Measurements from ENCODE around the gene TRA2A.
"Not testable (repeated sequence)": the region's sequence is repeated elsewhere in the genome, so short reads cannot be mapped to it uniquely, and the experiment has no call there.

TRA2A gene

GRCh38 chr7:23513746-23514145, 18.0 kb downstream of the TRA2A start:
- no CpG with 5 or more reads among the region's 6 CpGs for WGBS (ENCODE audit: insufficient coverage, insufficient read length)
- not testable (repeated sequence) for H3K4me1 ChIP-seq (ENCODE audit: control insufficient read depth, insufficient read depth, low read length); H3K4me3 ChIP-seq (ENCODE audit: low read length); DNase-seq (ENCODE audit: low read depth, low spot score); H3K27me3 ChIP-seq (ENCODE audit: control insufficient read depth, insufficient read depth, low read length); H3K9me3 ChIP-seq (ENCODE audit: control insufficient read depth, insufficient read depth, low read length); H3K27ac ChIP-seq (ENCODE audit: low read length)
- peaks cover 32% of the 10 kb centered on the region; the same call in 1 of the 2 replicates for H3K36me3 ChIP-seq (ENCODE audit: control insufficient read depth, insufficient read depth, low read length)

GRCh38 chr7:23494009-23494408, 37.8 kb downstream of the TRA2A start:
- no CpG with 5 or more reads among the region's 9 CpGs for WGBS (ENCODE audit: insufficient coverage, insufficient read length)

GRCh38 chr7:23491502-23491901, 40.3 kb downstream of the TRA2A start:
- H3K4me1 ChIP-seq (ENCODE audit: control insufficient read depth, insufficient read depth, low read length): no peaks in the 10 kb centered on the region
- H3K27ac ChIP-seq (ENCODE audit: low read length): no peak overlapping the region
- no peaks in the 10 kb centered on the region for H3K9me3 ChIP-seq (ENCODE audit: control insufficient read depth, insufficient read depth, low read length)
- no peak overlapping the region for H3K4me3 ChIP-seq (ENCODE audit: low read length)
- WGBS (ENCODE audit: insufficient coverage, insufficient read length): no CpG with 5 or more reads among the region's 3 CpGs
- no peaks in the 10 kb centered on the region for H3K27me3 ChIP-seq (ENCODE audit: control insufficient read depth, insufficient read depth, low read length)
- no peaks in the 10 kb centered on the region for H3K36me3 ChIP-seq (ENCODE audit: control insufficient read depth, insufficient read depth, low read length)
- DNase-seq (ENCODE audit: low read depth, low spot score): no peak

More at GRCh38 chr7:23494009-23494408, 37.8 kb downstream of the TRA2A start:
- Histone ChIP-seq H3K27me3 (ENCODE audit: control insufficient read depth, insufficient read depth, low read length) (no peaks in the 10 kb centered on the region), H3K36me3 (ENCODE audit: control insufficient read depth, insufficient read depth, low read length) (no peaks in the 10 kb centered on the region), H3K9me3 (ENCODE audit: control insufficient read depth, insufficient read depth, low read length) (no peaks in the 10 kb centered on the region), H3K4me3 (ENCODE audit: low read length) (no peak overlapping the region), H3K4me1 (ENCODE audit: control insufficient read depth, insufficient read depth, low read length) (no peaks in the 10 kb centered on the region), H3K27ac (ENCODE audit: low read length) (no peak overlapping the region)
- DNase-seq (ENCODE audit: low read depth, low spot score): no peak

- no peak overlapping the region for H3K4me3 ChIP-seq (ENCODE audit: low read length)
- no peak overlapping the region for H3K27ac ChIP-seq (ENCODE audit: low read length)
- H3K27me3 ChIP-seq (ENCODE audit: control insufficient read depth, insufficient read depth, low read length): no peaks in the 10 kb centered on the region
- no peak for DNase-seq (ENCODE audit: low read depth, low spot score)
- H3K9me3 ChIP-seq (ENCODE audit: control insufficient read depth, insufficient read depth, low read length): no peaks in the 10 kb centered on the region
- no CpG with 5 or more reads among the region's 56 CpGs for WGBS (ENCODE audit: insufficient coverage, insufficient read length)
- H3K4me1 ChIP-seq (ENCODE audit: control insufficient read depth, insufficient read depth, low read length): no peaks in the 10 kb centered on the region
- no peaks in the 10 kb centered on the region for H3K36me3 ChIP-seq (ENCODE audit: control insufficient read depth, insufficient read depth, low read length)
Measured at GRCh38 chr7:23490357-23491135, 41.2 kb downstream of the TRA2A start.

- not testable (repeated sequence) for H3K27me3 ChIP-seq (ENCODE audit: control insufficient read depth, insufficient read depth, low read length); H3K9me3 ChIP-seq (ENCODE audit: control insufficient read depth, insufficient read depth, low read length); H3K27ac ChIP-seq (ENCODE audit: low read length); H3K4me3 ChIP-seq (ENCODE audit: low read length); H3K36me3 ChIP-seq (ENCODE audit: control insufficient read depth, insufficient read depth, low read length); H3K4me1 ChIP-seq (ENCODE audit: control insufficient read depth, insufficient read depth, low read length); DNase-seq (ENCODE audit: low read depth, low spot score)
- WGBS (ENCODE audit: insufficient coverage, insufficient read length): 100% methylated on average over 9 of the region's 13 CpGs
Measured at GRCh38 chr7:23488714-23489113, 43.1 kb downstream of the TRA2A start.

GRCh38 chr7:23487670-23488069, 44.1 kb downstream of the TRA2A start:
- no peak for DNase-seq (ENCODE audit: low read depth, low spot score)
- Histone ChIP-seq H3K27ac (ENCODE audit: low read length) (no peak overlapping the region), H3K36me3 (ENCODE audit: control insufficient read depth, insufficient read depth, low read length) (no peaks in the 10 kb centered on the region), H3K4me3 (ENCODE audit: low read length) (no peak overlapping the region), H3K4me1 (ENCODE audit: control insufficient read depth, insufficient read depth, low read length) (no peaks in the 10 kb centered on the region), H3K27me3 (ENCODE audit: control insufficient read depth, insufficient read depth, low read length) (no peaks in the 10 kb centered on the region), H3K9me3 (ENCODE audit: control insufficient read depth, insufficient read depth, low read length) (no peaks in the 10 kb centered on the region)
- no CpG with 5 or more reads among the region's 4 CpGs for WGBS (ENCODE audit: insufficient coverage, insufficient read length)

- DNase-seq (ENCODE audit: low read depth, low spot score): no peak
- Histone ChIP-seq H3K4me3 (ENCODE audit: low read length) (no peak overlapping the region), H3K4me1 (ENCODE audit: control insufficient read depth, insufficient read depth, low read length) (no peaks in the 10 kb centered on the region), H3K9me3 (ENCODE audit: control insufficient read depth, insufficient read depth, low read length) (no peaks in the 10 kb centered on the region), H3K27ac (ENCODE audit: low read length) (no peak overlapping the region), H3K27me3 (ENCODE audit: control insufficient read depth, insufficient read depth, low read length) (no peaks in the 10 kb centered on the region), H3K36me3 (ENCODE audit: control insufficient read depth, insufficient read depth, low read length) (no peaks in the 10 kb centered on the region)
- WGBS (ENCODE audit: insufficient coverage, insufficient read length): no CpG with 5 or more reads among the region's 13 CpGs
Measured at GRCh38 chr7:23486002-23486773, 45.6 kb downstream of the TRA2A start.

GRCh38 chr7:23482686-23483085, 49.1 kb downstream of the TRA2A start:
- H3K4me3 ChIP-seq (ENCODE audit: low read length): no peak overlapping the region
- H3K4me1 ChIP-seq (ENCODE audit: control insufficient read depth, insufficient read depth, low read length): no peaks in the 10 kb centered on the region
- no peak overlapping the region for H3K27ac ChIP-seq (ENCODE audit: low read length)
- no peak for DNase-seq (ENCODE audit: low read depth, low spot score)
- no peaks in the 10 kb centered on the region for H3K36me3 ChIP-seq (ENCODE audit: control insufficient read depth, insufficient read depth, low read length)
- no peaks in the 10 kb centered on the region for H3K27me3 ChIP-seq (ENCODE audit: control insufficient read depth, insufficient read depth, low read length)
- no peaks in the 10 kb centered on the region for H3K9me3 ChIP-seq (ENCODE audit: control insufficient read depth, insufficient read depth, low read length)
- WGBS (ENCODE audit: insufficient coverage, insufficient read length): no CpG with 5 or more reads among the region's 4 CpGs

- no peak for DNase-seq (ENCODE audit: low read depth, low spot score)
- no peaks in the 10 kb centered on the region for H3K36me3 ChIP-seq (ENCODE audit: control insufficient read depth, insufficient read depth, low read length)
- WGBS (ENCODE audit: insufficient coverage, insufficient read length): 100% methylated on average over 2 of the region's 6 CpGs
- no peaks in the 10 kb centered on the region for H3K4me1 ChIP-seq (ENCODE audit: control insufficient read depth, insufficient read depth, low read length)
- H3K27ac ChIP-seq (ENCODE audit: low read length): no peak overlapping the region
- H3K4me3 ChIP-seq (ENCODE audit: low read length): no peak overlapping the region
- H3K9me3 ChIP-seq (ENCODE audit: control insufficient read depth, insufficient read depth, low read length): no peaks in the 10 kb centered on the region
- no peaks in the 10 kb centered on the region for H3K27me3 ChIP-seq (ENCODE audit: control insufficient read depth, insufficient read depth, low read length)
Measured at GRCh38 chr7:23477962-23478866, 53.6 kb downstream of the TRA2A start.

GRCh38 chr7:23477157-23477499, 54.7 kb downstream of the TRA2A start:
- no peak for DNase-seq (ENCODE audit: low read depth, low spot score)
- no CpG with 5 or more reads among the region's 1 CpG for WGBS (ENCODE audit: insufficient coverage, insufficient read length)
- no peaks in the 10 kb centered on the region for H3K36me3 ChIP-seq (ENCODE audit: control insufficient read depth, insufficient read depth, low read length)
- H3K4me1 ChIP-seq (ENCODE audit: control insufficient read depth, insufficient read depth, low read length): no peaks in the 10 kb centered on the region
- H3K9me3 ChIP-seq (ENCODE audit: control insufficient read depth, insufficient read depth, low read length): no peaks in the 10 kb centered on the region
- H3K27me3 ChIP-seq (ENCODE audit: control insufficient read depth, insufficient read depth, low read length): no peaks in the 10 kb centered on the region
- H3K27ac ChIP-seq (ENCODE audit: low read length): no peak overlapping the region
- H3K4me3 ChIP-seq (ENCODE audit: low read length): no peak overlapping the region

Data from iPS DF 6.9 (cell line).